ENCODE results near the gene CD81. TPM values are rescaled to one million over a fixed set of nuclear protein-coding genes. Genes with fewer than 3 reads are reported as not detected.

CD81 gene
- total and polyA plus RNA-seq, 9 of the 15 experiments (the other 6 are each of a cell fraction or from before 2014, with no cell fraction given): 2.4 to 189 (median 61.7) TPM

GRCh38 chr11:2369896-2370295 lies 7.2 kb upstream of the CD81 start:
- TF ChIP-seq EP400 (IDR thresholded peaks at IDR 0.05): no peak
- no peak for TF ChIP-seq FOXP4 (CRISPR knock-in tag; IDR thresholded peaks at IDR 0.05; ENCODE audit: borderline replicate concordance)
- TF ChIP-seq KLF6 (CRISPR knock-in tag; IDR thresholded peaks at IDR 0.05; ENCODE audit: borderline replicate concordance): no peak
- TF ChIP-seq ZNF347 (CRISPR knock-in tag; IDR thresholded peaks at IDR 0.05; ENCODE audit: low read depth): no peak
- TF ChIP-seq, protein P1, sequence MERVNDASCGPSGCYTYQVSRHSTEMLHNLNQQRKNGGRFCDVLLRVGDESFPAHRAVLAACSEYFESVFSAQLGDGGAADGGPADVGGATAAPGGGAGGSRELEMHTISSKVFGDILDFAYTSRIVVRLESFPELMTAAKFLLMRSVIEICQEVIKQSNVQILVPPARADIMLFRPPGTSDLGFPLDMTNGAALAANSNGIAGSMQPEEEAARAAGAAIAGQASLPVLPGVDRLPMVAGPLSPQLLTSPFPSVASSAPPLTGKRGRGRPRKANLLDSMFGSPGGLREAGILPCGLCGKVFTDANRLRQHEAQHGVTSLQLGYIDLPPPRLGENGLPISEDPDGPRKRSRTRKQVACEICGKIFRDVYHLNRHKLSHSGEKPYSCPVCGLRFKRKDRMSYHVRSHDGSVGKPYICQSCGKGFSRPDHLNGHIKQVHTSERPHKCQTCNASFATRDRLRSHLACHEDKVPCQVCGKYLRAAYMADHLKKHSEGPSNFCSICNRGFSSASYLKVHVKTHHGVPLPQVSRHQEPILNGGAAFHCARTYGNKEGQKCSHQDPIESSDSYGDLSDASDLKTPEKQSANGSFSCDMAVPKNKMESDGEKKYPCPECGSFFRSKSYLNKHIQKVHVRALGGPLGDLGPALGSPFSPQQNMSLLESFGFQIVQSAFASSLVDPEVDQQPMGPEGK (CRISPR knock-in tag; IDR thresholded peaks at IDR 0.05; ENCODE audit: borderline replicate concordance): no peak
- in situ Hi-C loops (cut with MboI): no loop called here
- H3K4me3 ChIP-seq: no peak overlapping the region
- H3K4me1 ChIP-seq (replicated peaks in 1 of 2; ENCODE audit: control insufficient read depth in 2 of 2, insufficient read depth in 2 of 2, low read length in 2 of 2): peaks cover 4 to 10% of the 10 kb centered on the region in 2 experiments; a peak in 4 of 5 replicates
- intact Hi-C loops (cut with micrococcal nuclease): no loop called here
- FAIRE-seq: no peak
- peaks cover 8% of the 10 kb centered on the region for H4K20me1 ChIP-seq (replicated peaks; ENCODE audit: control insufficient read depth, insufficient read depth, low read length)
- ChIA-PET CTCF (ENCODE audit: low intra/inter-chr PET ratio) (no interaction called here), POLR2A (interaction anchor here (0.7 kb wide), 1 partner anchor 8 kb away, joined by 3 read pairs; no protein-coding TSS in a partner anchor)
- no peak overlapping the region for H3K9ac ChIP-seq (ENCODE audit: insufficient read depth in 1 of 2, low read depth in 2 of 2, low read length in 2 of 2)
- no peak overlapping the region for H2AFZ ChIP-seq (ENCODE audit: low read depth, low read length)
- no peaks in the 10 kb centered on the region for H3K36me3 ChIP-seq (ENCODE audit: control insufficient read depth, insufficient read depth, low read length)
- H3K27ac ChIP-seq (ENCODE audit: extremely low read depth, low read depth, low read length): no peak overlapping the region
- H3K9me1 ChIP-seq (ENCODE audit: control insufficient read depth, insufficient read depth, low read length): no peaks in the 10 kb centered on the region
- WGBS (ENCODE audit: insufficient coverage, low coverage, missing lambda C conversion rate): 49% methylated on average over 9 of the region's 9 CpGs
- no peaks in the 10 kb centered on the region for H3K79me2 ChIP-seq (ENCODE audit: control insufficient read depth, insufficient read depth, low read length)
- ATAC-seq: no peak
- H3K27me3 ChIP-seq (ENCODE audit: control insufficient read depth in 2 of 2, insufficient read depth in 2 of 2, low read length in 2 of 2): peaks cover 0 to 30% of the 10 kb centered on the region in 2 experiments
- no peaks in the 10 kb centered on the region for H3K9me3 ChIP-seq (replicated peaks; ENCODE audit: control insufficient read depth, insufficient read depth, low read depth, low read length)
- H3K4me2 ChIP-seq (ENCODE audit: insufficient read depth, low read length): no peak overlapping the region
- DNase-seq (ENCODE audit: extremely low read depth in 1 of 4, low spot score in 3 of 4): no peak
- BruUV-seq (replicated peaks): no TSS peak
